ENCODE results near the gene GJC1.

The GJC1 gene

GRCh38 chr17:44829523-44830358 is at the start of gene GJC1:
GJC1 (minus strand) TSS chr17:44830287; CDS start chr17:44805817, 24,470 bp downstream.
- in situ Hi-C loops (cut with MboI; ENCODE audit: low sequenced_read_pairs): no loop called here

- in situ Hi-C loops (cut with MboI; ENCODE audit: low sequenced_read_pairs): no loop called here
Measured at GRCh38 chr17:44879376-44879775, 49.3 kb upstream of the GJC1 start.

- in situ Hi-C loops (cut with MboI; ENCODE audit: low sequenced_read_pairs): no loop called here
Measured at GRCh38 chr17:44878627-44879221, 48.6 kb upstream of the GJC1 start.

- in situ Hi-C loops (cut with MboI; ENCODE audit: low sequenced_read_pairs): no loop called here
Measured at GRCh38 chr17:44877121-44877520, 47.0 kb upstream of the GJC1 start.

GRCh38 chr17:44875761-44876160 is 45.7 kb upstream of the GJC1 start:
- in situ Hi-C loops (cut with MboI; ENCODE audit: low sequenced_read_pairs): no loop called here

GRCh38 chr17:44872131-44872768 is 42.2 kb upstream of the GJC1 start:
- in situ Hi-C loops (cut with MboI; ENCODE audit: low sequenced_read_pairs): loop anchor here (25.0 kb wide), 1 partner anchor 335 kb away; no protein-coding TSS in a partner anchor

GRCh38 chr17:44871556-44871955 is 41.5 kb upstream of the GJC1 start:
- in situ Hi-C loops (cut with MboI; ENCODE audit: low sequenced_read_pairs): loop anchor here (25.0 kb wide), 1 partner anchor 334 kb away; no protein-coding TSS in a partner anchor

- in situ Hi-C loops (cut with MboI; ENCODE audit: low sequenced_read_pairs): loop anchor here (10.0 to 25.0 kb wide), 2 partner anchors 93 to 331 kb away; no protein-coding TSS in a partner anchor
Measured at GRCh38 chr17:44867841-44868240, 37.8 kb upstream of the GJC1 start.

- in situ Hi-C loops (cut with MboI; ENCODE audit: low sequenced_read_pairs): loop anchor here (10.0 to 25.0 kb wide), 2 partner anchors 91 to 329 kb away; no protein-coding TSS in a partner anchor
Measured at GRCh38 chr17:44865931-44866330, 35.8 kb upstream of the GJC1 start.

- in situ Hi-C loops (cut with MboI; ENCODE audit: low sequenced_read_pairs): loop anchor here (10.0 to 25.0 kb wide), 2 partner anchors 90 to 328 kb away; no protein-coding TSS in a partner anchor
Measured at GRCh38 chr17:44865231-44865660, 35.2 kb upstream of the GJC1 start.

- in situ Hi-C loops (cut with MboI; ENCODE audit: low sequenced_read_pairs): loop anchor here (10.0 to 25.0 kb wide), 2 partner anchors 90 to 328 kb away; no protein-coding TSS in a partner anchor
Measured at GRCh38 chr17:44864831-44865230, 34.7 kb upstream of the GJC1 start.

- in situ Hi-C loops (cut with MboI; ENCODE audit: low sequenced_read_pairs): loop anchor here (10.0 to 25.0 kb wide), 2 partner anchors 88 to 326 kb away; no protein-coding TSS in a partner anchor
Measured at GRCh38 chr17:44863061-44863918, 33.2 kb upstream of the GJC1 start.

GRCh38 chr17:44862278-44862914 is 32.3 kb upstream of the GJC1 start:
- in situ Hi-C loops (cut with MboI; ENCODE audit: low sequenced_read_pairs): loop anchor here (10.0 to 25.0 kb wide), 2 partner anchors 88 to 325 kb away; no protein-coding TSS in a partner anchor

GRCh38 chr17:44859701-44860100 is 29.6 kb upstream of the GJC1 start:
- in situ Hi-C loops (cut with MboI; ENCODE audit: low sequenced_read_pairs): loop anchor here (10.0 to 25.0 kb wide), 2 partner anchors 85 to 322 kb away; no protein-coding TSS in a partner anchor

GRCh38 chr17:44854192-44854591 is 24.1 kb upstream of the GJC1 start:
- in situ Hi-C loops (cut with MboI; ENCODE audit: low sequenced_read_pairs): loop anchor here (25.0 kb wide), 1 partner anchor 317 kb away; no protein-coding TSS in a partner anchor

GRCh38 chr17:44850612-44851011 is 20.5 kb upstream of the GJC1 start:
- in situ Hi-C loops (cut with MboI; ENCODE audit: low sequenced_read_pairs): loop anchor here (25.0 kb wide), 1 partner anchor 313 kb away; no protein-coding TSS in a partner anchor

- in situ Hi-C loops (cut with MboI; ENCODE audit: low sequenced_read_pairs): loop anchor here (25.0 kb wide), 1 partner anchor 313 kb away; no protein-coding TSS in a partner anchor
Measured at GRCh38 chr17:44850025-44850424, 19.9 kb upstream of the GJC1 start.

- in situ Hi-C loops (cut with MboI; ENCODE audit: low sequenced_read_pairs): no loop called here
Measured at GRCh38 chr17:44848961-44849489, 18.9 kb upstream of the GJC1 start.

- in situ Hi-C loops (cut with MboI; ENCODE audit: low sequenced_read_pairs): no loop called here
Measured at GRCh38 chr17:44848257-44848795, 18.2 kb upstream of the GJC1 start.
